Lung (tissue), 12 donors: ENCODE results near the gene ZNF747. TPM values are rescaled to one million over a fixed set of nuclear protein-coding genes. Genes with fewer than 3 reads are reported as not detected.

Experiments
- ATAC-seq: fragments of 200-7000 bp; cut with Tn5 transposase; one replicate; pipeline ENCODE4 v1.9.1; 2020; ENCODE audit warnings: moderate number of reproducible peaks; ENCODE audit not compliant: insufficient read depth, low FRiP score
- DNase-seq, 3 donors: peaks; one replicate each; pipeline ENCODE4 v3.0.0-alpha.2; 2013 to 2017
- H3K27ac ChIP-seq, 2 donors: one replicate each; pipeline ENCODE4 v1.5.1; 2013; ENCODE audit warnings: mild to moderate bottlenecking in 2 of 2, moderate library complexity in 2 of 2, control low read depth in 1 of 2, inconsistent platforms in 1 of 2, low read depth in 1 of 2, low read length in 1 of 2
- H3K27me3 ChIP-seq, 3 donors: one replicate each; pipeline ENCODE4 v1.5.1; 2013; ENCODE audit warnings: low read length in 2 of 3; ENCODE audit not compliant: control insufficient read depth in 3 of 3, insufficient read depth in 3 of 3
- H3K36me3 ChIP-seq, 4 donors: one replicate each; pipeline ENCODE4 v1.5.1; 2013; ENCODE audit warnings: low read length in 4 of 4, mild to moderate bottlenecking in 1 of 4, moderate library complexity in 1 of 4; ENCODE audit not compliant: control insufficient read depth in 4 of 4, insufficient read depth in 4 of 4
- H3K4me1 ChIP-seq, 5 donors: one replicate each; pipeline ENCODE4 v1.5.1; 2013; ENCODE audit warnings: low read length in 5 of 5, mild to moderate bottlenecking in 2 of 5, moderate library complexity in 1 of 5; ENCODE audit not compliant: control insufficient read depth in 5 of 5, insufficient read depth in 5 of 5
- H3K4me3 ChIP-seq: one replicate; pipeline ENCODE4 v1.5.1; 2013; ENCODE audit warnings: mild to moderate bottlenecking, control low read depth, moderate library complexity
- H3K9ac ChIP-seq, 2 donors: one replicate each; pipeline ENCODE4 v1.5.1; 2013; ENCODE audit warnings: low read length in 2 of 2, control low read depth in 1 of 2; ENCODE audit not compliant: insufficient read depth in 1 of 2
- H3K9me3 ChIP-seq, 4 donors: one replicate each; pipeline ENCODE4 v1.5.1; 2013; ENCODE audit warnings: low read length in 3 of 4, mild to moderate bottlenecking in 1 of 4, moderate library complexity in 1 of 4; ENCODE audit not compliant: control insufficient read depth in 4 of 4, insufficient read depth in 3 of 4
- CTCF ChIP-seq: IDR thresholded peaks from 2 replicates; pipeline ENCODE4 v1.5.1; 2012; ENCODE audit warnings: mild to moderate bottlenecking; ENCODE audit errors: control extremely low read depth, extremely low read depth
- WGBS, 2 donors: extraction: QIAGEN DNeasy Blood & Tissue Kit; methylation state at CpG; one replicate each; pipeline ENCODE4 v1.1.7; 2013; 5-methylcytosine and 5-hydroxymethylcytosine counted together
- polyA plus RNA-seq, 2 donors: library from polyadenylated mRNA; stranded (reverse); fragments of 200-250 nt; gene quantifications; one replicate each; pipeline ENCODE4 v1.2.1, GENCODE V29; 2013
- total RNA-seq, 2 donors: library from RNA; depleted of rRNA in 1 of 2; stranded (reverse); fragments of >200 nt in 1 of 2; gene quantifications; one replicate each; pipeline ENCODE4 v1.2.1, GENCODE V29; 2014 to 2021
- donor health status: control.
- donor health status: control.
- donor health status: Bipolar disorder and iron deficiency.
- donor health status: healthy.
- donor health status: DM: yes; HTN: yes; CAD: no.

Gene ZNF747
- total and polyA plus RNA-seq, 4 donors = 7.1 to 11.7 (median 9.2) TPM

GRCh38 chr16:30485818-30486436, 48.7 kb downstream of the ZNF747 start:
- TF ChIP-seq CTCF = no peak
- DNase-seq (no peak), ATAC-seq (no peak)
- Histone ChIP-seq H3K27ac (no peak overlapping the region), H3K36me3 (peaks cover 0 to 6% (median 0%) of the 10 kb centered on the region in 4 donors), H3K9me3 (peaks cover 0 to 3% (median 0%) of the 10 kb centered on the region in 4 donors), H3K4me1 (no peaks in the 10 kb centered on the region), H3K9ac (no peak overlapping the region), H3K27me3 (no peaks in the 10 kb centered on the region), H3K4me3 (no peak overlapping the region)
- WGBS, 2 donors = 79 to 86% methylated on average over 7 of the region's 7 CpGs

- Histone ChIP-seq H3K36me3 (peaks cover 0 to 4% (median 0%) of the 10 kb centered on the region in 4 donors), H3K27ac (no peak overlapping the region), H3K9me3 (no peaks in the 10 kb centered on the region), H3K4me3 (no peak overlapping the region), H3K27me3 (no peaks in the 10 kb centered on the region), H3K4me1 (no peaks in the 10 kb centered on the region), H3K9ac (no peak overlapping the region)
- TF ChIP-seq CTCF = no peak
- ATAC-seq (no peak), DNase-seq (no peak)
Observed at GRCh38 chr16:30484887-30485286, 49.8 kb downstream of the ZNF747 start.

GRCh38 chr16:30482366-30482765, 52.3 kb downstream of the ZNF747 start:
- Histone ChIP-seq H3K27ac (no peak overlapping the region), H3K9ac (no peak overlapping the region), H3K4me1 (no peaks in the 10 kb centered on the region), H3K36me3 (no peaks in the 10 kb centered on the region), H3K27me3 (no peaks in the 10 kb centered on the region), H3K9me3 (no peaks in the 10 kb centered on the region), H3K4me3 (no peak overlapping the region)
- 94 to 97% methylated on average over 3 of the region's 3 CpGs for WGBS, 2 donors
- ATAC-seq (no peak), DNase-seq (no peak)
- no peak for TF ChIP-seq CTCF

GRCh38 chr16:30481381-30481780, 53.3 kb downstream of the ZNF747 start:
- no peaks in the 10 kb centered on the region for H3K9me3 ChIP-seq
- H3K4me1 ChIP-seq = no peaks in the 10 kb centered on the region
- H3K27me3 ChIP-seq = no peaks in the 10 kb centered on the region
- H3K9ac ChIP-seq = no peak overlapping the region
- no peak for ATAC-seq
- no peak for TF ChIP-seq CTCF
- H3K27ac ChIP-seq = no peak overlapping the region
- DNase-seq = no peak
- 75 to 79% methylated on average over 5 of the region's 5 CpGs for WGBS, 2 donors
- H3K36me3 ChIP-seq = no peaks in the 10 kb centered on the region
- H3K4me3 ChIP-seq = no peak overlapping the region
